B cell (primary cell): ENCODE data around the gene TENM4.

Source experiments
- EZH2 ChIP-seq: IDR thresholded peaks from 2 replicates; pipeline ENCODE4 v1.6.1; 2012; ENCODE audit warnings: borderline replicate concordance, low read depth, mild to moderate bottlenecking, moderate library complexity, low read length; ENCODE audit not compliant: insufficient read depth, poor library complexity, severe bottlenecking
- TF ChIP-seq, protein P1 (sequence below): fragments of 200-600 bp; IDR thresholded peaks from one replicate; pipeline ENCODE4 v1.8.0; 2022; ENCODE audit warnings: antibody characterized with exemption, mild to moderate bottlenecking

DNA sequence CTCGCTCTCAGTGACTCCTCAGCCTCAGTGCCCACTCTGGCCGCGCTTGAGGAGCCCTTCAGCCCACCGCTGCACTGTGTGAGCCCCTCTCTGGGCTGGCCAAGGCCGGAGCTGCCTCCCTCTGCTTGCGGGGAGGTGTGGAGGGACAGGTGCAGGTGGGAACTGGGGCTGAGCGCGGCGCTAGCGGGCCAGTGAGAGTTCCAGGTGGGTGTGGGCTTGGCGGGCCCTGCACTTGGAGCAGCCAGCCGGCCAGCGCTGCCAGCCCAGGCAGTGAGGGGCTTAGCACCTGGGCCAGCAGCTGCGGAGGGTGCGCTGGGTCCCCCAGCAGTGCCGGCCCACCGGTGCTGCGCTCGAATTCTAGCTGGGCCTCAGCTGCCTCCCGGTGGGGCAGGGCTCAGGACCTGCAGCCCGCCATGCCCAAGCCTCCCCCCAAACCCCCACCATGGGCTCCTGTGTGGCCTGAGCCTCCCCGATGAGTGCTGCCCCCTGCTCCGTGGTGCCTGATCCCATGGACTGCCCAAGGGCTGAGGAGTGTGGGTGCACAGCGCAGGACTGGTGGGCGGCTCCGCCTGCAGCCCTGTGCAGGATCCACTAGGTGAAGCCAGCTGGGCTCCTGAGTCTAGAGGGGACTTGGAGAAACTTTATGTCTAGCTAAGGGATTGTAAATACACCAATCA lies 802.0 kb downstream of the TENM4 start:
- TF ChIP-seq, protein P1, sequence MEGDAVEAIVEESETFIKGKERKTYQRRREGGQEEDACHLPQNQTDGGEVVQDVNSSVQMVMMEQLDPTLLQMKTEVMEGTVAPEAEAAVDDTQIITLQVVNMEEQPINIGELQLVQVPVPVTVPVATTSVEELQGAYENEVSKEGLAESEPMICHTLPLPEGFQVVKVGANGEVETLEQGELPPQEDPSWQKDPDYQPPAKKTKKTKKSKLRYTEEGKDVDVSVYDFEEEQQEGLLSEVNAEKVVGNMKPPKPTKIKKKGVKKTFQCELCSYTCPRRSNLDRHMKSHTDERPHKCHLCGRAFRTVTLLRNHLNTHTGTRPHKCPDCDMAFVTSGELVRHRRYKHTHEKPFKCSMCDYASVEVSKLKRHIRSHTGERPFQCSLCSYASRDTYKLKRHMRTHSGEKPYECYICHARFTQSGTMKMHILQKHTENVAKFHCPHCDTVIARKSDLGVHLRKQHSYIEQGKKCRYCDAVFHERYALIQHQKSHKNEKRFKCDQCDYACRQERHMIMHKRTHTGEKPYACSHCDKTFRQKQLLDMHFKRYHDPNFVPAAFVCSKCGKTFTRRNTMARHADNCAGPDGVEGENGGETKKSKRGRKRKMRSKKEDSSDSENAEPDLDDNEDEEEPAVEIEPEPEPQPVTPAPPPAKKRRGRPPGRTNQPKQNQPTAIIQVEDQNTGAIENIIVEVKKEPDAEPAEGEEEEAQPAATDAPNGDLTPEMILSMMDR: no peak
- TF ChIP-seq EZH2: no peak
